ENCODE results near the gene TAF5L. TPM values are rescaled to one million over a fixed set of nuclear protein-coding genes. Genes with fewer than 3 reads are reported as not detected.
A peak's percentile ranks its signal among the peaks of the same experiment; 100 is the strongest.

The TAF5L gene
- polyA plus RNA-seq, result 7.6 TPM

DNA sequence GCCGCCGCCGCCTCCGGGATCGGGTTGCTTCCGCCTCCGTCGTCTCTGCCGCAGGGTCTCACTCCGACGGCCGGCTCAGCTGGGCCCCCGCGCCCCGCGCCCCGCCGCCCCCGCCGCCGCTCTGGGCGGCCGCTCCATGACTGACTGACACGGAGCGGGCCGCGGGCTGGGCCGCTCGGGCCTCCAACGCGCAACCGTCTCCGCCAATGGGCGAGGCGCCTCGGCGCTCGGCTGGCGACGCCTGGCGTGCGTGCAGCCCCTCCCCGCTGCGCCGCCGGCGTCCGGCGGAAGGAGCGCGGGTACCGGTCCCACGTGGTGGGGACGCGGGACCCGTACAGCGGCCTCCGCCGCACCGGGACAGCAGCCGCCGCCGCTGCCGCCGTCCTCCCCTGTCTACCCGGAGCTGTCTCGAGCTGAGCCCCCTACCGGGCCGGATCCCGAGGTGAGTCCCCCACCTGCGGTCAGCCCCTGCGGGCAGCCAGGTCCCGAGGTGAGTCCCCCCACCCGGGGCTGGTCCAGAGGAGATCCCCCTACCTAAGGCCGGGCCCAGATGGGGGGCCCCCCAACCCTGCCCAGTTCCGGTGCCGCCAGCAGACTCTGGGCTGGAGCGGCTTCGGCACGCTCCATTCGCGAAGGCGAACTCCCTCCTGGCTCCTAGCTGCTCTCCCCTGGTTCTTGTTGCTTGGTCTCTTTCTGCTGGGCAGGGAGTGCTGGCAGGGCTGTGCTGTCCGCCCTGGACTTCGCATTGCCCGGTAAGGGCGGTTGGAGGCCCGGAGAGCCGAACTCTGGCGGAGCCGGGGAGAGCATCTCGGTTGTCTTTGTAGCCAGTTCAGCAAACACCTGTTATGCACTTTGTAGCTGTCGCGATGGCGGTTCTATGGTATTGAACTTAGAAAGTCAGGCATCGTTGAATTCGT is at the start of gene TAF5L, which contains the start of gene URB2:
TSS of gene TAF5L (minus strand) at position 208 of the 917 bp plus-strand sequence. CDS start 11,640 bp downstream, outside the sequence.
TSS of gene URB2 (plus strand) at position 333 of the 917 bp plus-strand sequence. CDS start 1,387 bp downstream, outside the sequence.
- H3K27ac Mint-ChIP-seq, result peak within 1 kb of the TSS; percentile 89 to 96 (median 93)
- no peaks in the 10 kb centered on the region for H3K27me3 Mint-ChIP-seq
- H3K4me1 Mint-ChIP-seq, result peaks cover 13 to 37% (median 35%) of the 10 kb centered on the region in 3 donors
- H3K9me3 Mint-ChIP-seq, result no peaks in the 10 kb centered on the region
- peak within 1 kb of the TSS; percentile 92 to 99 (median 98) for H3K4me3 Mint-ChIP-seq
- peaks cover 4% of the 10 kb centered on the region for H3K36me3 Mint-ChIP-seq

DNA sequence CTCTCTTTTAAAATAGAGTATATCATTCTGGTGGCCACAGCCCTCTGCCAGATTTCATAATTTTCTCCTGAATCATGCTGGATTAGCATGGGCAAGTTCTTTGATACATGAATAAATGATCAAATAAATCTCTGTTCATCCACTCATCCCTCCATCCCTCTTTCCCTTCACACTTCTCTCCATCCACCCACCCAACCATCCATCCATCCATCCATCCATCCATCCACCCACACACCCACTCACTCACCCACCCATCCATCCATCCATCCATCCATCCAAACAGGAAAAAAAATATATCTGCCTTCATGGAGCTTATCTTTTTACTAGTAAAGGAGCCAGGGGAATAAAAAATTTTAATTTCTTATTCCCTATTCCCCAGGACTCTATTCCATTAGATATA is 49.5 kb upstream of the TAF5L start:
- no peaks in the 10 kb centered on the region for H3K27me3 Mint-ChIP-seq
- peaks cover 0 to 4% (median 0%) of the 10 kb centered on the region in 3 donors for H3K9me3 Mint-ChIP-seq
- H3K4me3 Mint-ChIP-seq, result no peak overlapping the region
- no peaks in the 10 kb centered on the region for H3K36me3 Mint-ChIP-seq
- no peak overlapping the region for H3K27ac Mint-ChIP-seq
- no peaks in the 10 kb centered on the region for H3K4me1 Mint-ChIP-seq

DNA sequence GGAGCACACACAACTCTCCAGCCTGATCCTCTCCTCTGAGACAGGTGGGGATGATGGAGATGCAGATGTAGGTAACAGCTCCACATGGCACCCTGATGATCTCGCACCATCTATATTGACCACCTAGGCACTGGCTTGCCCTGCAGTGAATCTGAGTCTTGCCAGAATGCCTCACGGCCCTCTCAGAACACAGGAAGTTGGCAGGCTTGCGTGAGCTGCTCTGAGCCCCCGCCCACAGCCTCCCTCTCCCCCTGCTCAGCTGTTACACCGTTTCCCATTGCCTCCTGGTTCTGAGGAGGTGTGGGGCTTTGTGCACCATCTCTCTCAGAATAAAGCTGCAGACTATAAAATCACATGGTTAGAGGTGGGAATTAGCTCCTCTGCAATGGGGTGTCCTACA is 48.1 kb upstream of the TAF5L start:
- no peak overlapping the region for H3K27ac Mint-ChIP-seq
- no peaks in the 10 kb centered on the region for H3K4me1 Mint-ChIP-seq
- H3K36me3 Mint-ChIP-seq, result no peaks in the 10 kb centered on the region
- H3K27me3 Mint-ChIP-seq, result no peaks in the 10 kb centered on the region
- no peak overlapping the region for H3K4me3 Mint-ChIP-seq
- H3K9me3 Mint-ChIP-seq, result no peaks in the 10 kb centered on the region

DNA sequence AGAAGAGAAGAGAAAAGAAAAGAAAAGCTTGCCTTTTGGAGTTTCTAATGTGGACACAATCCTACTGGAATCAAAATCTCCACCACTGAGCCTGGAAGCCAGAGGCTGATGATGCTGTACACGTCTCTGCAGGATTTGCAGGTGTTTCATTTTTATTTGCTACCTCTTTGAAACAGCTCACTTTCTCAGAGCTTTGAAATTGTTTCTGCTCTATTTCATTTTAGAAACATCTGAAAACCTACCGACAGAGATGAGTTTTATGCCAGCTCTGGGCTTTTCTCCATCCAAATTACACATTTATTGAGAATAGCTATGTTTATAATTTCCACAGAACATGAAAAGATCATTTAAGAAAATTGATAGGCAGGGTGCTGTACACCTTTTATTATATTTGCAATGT is 46.3 kb upstream of the TAF5L start:
- Mint-ChIP-seq H3K27me3 (no peaks in the 10 kb centered on the region), H3K27ac (no peak overlapping the region), H3K4me3 (no peak overlapping the region), H3K4me1 (no peaks in the 10 kb centered on the region), H3K9me3 (no peaks in the 10 kb centered on the region), H3K36me3 (no peaks in the 10 kb centered on the region)

DNA sequence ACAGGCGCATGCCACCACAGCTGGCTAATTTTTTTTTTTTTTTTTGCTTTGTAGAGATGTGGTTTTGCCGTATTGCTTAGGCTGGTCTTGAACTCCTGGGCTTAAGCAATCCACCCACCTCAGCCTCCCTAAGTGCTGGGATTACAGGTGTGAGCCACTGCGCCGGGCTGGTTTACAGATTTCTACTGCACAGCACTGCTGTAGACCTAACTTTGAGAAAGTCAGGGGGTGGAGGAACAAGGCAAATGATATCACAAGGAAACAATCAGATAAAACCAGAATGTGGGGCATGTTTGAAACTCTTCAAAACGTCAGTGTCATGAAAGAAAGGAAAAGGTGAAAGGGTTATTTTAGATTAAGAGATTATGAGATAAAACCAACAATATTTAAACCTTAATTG is 45.4 kb upstream of the TAF5L start:
- Mint-ChIP-seq H3K4me1 (no peaks in the 10 kb centered on the region), H3K4me3 (no peak overlapping the region), H3K27ac (no peak overlapping the region), H3K9me3 (no peaks in the 10 kb centered on the region), H3K36me3 (no peaks in the 10 kb centered on the region), H3K27me3 (no peaks in the 10 kb centered on the region)

DNA sequence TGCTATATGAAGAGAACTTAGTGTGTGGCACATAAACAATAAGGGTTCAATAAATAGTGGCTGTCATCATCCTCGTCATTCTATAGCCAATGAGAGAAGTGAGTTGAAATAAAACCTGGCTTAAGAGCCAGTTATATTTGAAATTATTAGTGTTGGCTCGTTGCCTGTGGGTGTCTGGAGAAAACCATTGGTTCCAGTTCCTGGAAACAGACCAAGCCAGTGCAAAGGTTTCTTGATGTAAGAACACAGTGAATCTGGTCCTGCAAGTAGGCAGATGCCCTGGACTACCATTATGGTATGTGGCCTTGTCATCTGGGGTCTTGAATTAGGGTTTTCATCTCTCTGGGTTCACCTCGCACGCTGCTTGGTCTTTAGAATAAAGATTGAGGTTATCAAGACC is 43.4 kb upstream of the TAF5L start:
- Mint-ChIP-seq H3K9me3 (no peaks in the 10 kb centered on the region), H3K4me3 (no peak overlapping the region), H3K36me3 (no peaks in the 10 kb centered on the region), H3K27me3 (no peaks in the 10 kb centered on the region), H3K27ac (no peak overlapping the region), H3K4me1 (no peaks in the 10 kb centered on the region)

DNA sequence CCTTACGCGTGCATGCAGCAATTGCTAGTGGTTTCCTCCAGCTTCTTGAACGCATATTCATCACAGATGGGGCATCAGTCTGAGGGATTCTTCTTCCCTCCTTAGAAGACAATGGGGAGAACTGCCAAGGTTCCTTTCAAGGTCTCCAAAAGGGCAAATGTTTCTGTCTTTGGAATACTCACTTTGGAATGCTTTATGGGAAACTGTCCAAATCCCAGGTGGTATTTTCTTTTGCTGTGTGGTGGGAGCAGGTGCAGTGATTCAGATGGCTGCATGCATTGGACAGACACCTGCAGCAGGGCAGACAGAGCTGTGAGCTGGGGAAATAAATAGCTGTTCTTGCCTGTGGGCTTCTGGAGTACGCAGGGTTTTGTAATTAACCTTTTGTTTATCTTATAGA is 40.7 kb upstream of the TAF5L start:
- Mint-ChIP-seq H3K4me3 (no peak overlapping the region), H3K9me3 (no peaks in the 10 kb centered on the region), H3K27ac (no peak overlapping the region), H3K36me3 (no peaks in the 10 kb centered on the region), H3K4me1 (peaks cover 0 to 2% (median 0%) of the 10 kb centered on the region in 3 donors), H3K27me3 (no peaks in the 10 kb centered on the region)

DNA sequence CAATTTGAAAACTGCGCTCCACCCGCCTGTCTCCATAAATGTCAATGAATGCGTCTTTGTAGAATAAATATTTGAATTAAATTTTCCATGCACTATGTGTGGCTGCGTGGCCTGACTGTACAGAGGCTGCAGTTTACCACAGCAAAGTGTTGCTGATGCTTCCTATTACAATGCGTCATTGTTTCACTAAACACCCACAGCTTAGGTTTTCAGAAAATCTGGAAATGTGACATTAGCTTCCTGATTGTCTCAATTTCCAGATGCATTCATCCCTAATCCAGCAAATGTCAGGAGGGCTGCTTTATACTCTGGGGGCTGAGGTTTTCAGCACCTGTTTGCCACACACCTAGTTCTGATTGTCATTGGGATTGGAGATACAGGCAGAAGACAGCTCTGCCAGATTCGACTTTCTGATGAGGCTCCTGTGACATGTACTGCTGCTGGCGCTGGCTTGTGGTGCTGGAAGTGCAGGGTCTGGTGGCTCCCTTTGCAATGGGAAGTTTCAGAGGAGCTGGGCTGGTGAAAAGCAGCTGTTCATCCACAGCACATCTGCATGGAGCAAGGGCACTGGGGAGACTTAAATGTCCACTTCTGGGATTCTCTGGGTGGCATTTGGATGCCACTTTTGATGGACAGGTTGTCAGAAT is 40.1 kb upstream of the TAF5L start:
- Mint-ChIP-seq H3K9me3 (no peaks in the 10 kb centered on the region), H3K4me1 (peaks cover 0 to 7% (median 4%) of the 10 kb centered on the region in 3 donors), H3K27me3 (no peaks in the 10 kb centered on the region), H3K27ac (no peak overlapping the region), H3K36me3 (no peaks in the 10 kb centered on the region), H3K4me3 (no peak overlapping the region)

DNA sequence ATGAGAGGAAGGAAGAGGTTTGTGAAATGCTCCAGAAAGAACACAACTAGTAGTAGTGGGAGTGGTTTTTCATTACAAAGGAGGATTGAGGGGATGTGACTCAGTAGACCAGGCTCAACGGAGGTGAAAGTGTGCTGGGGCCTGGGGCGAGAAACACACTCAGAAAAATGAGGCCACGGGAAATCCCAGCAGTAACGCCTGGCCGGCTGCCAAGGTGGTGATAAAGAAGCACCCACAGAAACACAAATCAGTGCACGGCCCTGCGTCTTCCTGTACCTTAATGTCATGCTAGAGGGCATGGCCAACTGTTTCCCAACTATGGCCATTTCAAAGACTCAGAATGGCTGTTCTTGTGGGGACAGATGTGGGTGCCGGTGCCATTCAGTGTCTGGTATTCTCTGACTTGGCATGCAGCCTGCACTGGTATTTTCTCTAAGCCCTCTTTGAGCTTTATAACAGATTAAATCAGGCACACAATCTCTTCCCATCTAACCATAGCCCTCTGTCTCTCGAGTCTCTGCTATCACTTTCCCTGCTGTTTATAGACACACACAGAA is 38.3 kb upstream of the TAF5L start:
- Mint-ChIP-seq H3K27me3 (no peaks in the 10 kb centered on the region), H3K36me3 (peaks cover 4% of the 10 kb centered on the region), H3K4me1 (peaks cover 0 to 7% (median 4%) of the 10 kb centered on the region in 3 donors), H3K27ac (no peak overlapping the region), H3K4me3 (no peak overlapping the region), H3K9me3 (no peaks in the 10 kb centered on the region)

DNA sequence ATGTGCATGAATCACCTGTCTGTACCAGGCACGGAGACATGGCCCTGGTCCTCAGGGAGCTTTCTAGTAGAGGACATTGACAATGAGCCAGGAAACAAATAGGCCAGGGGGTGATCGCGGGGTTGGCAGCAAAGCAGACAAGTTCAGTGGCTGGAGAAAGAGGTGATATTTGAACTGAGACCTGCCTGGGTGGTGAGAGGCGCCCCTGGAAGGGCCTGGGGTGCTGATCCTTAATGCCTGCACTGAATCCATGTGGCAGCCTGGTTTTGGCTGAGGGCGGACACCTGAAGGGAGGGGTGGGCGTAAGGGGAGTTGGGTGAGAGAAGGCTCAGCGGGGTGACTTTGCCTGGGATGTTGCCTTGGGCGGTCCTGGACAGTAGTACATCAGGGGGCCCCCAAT is 36.0 kb upstream of the TAF5L start:
- Mint-ChIP-seq H3K4me1 (peaks cover 0 to 7% (median 4%) of the 10 kb centered on the region in 3 donors), H3K27me3 (no peaks in the 10 kb centered on the region), H3K36me3 (peaks cover 4% of the 10 kb centered on the region), H3K4me3 (no peak overlapping the region), H3K9me3 (no peaks in the 10 kb centered on the region), H3K27ac (no peak overlapping the region)

DNA sequence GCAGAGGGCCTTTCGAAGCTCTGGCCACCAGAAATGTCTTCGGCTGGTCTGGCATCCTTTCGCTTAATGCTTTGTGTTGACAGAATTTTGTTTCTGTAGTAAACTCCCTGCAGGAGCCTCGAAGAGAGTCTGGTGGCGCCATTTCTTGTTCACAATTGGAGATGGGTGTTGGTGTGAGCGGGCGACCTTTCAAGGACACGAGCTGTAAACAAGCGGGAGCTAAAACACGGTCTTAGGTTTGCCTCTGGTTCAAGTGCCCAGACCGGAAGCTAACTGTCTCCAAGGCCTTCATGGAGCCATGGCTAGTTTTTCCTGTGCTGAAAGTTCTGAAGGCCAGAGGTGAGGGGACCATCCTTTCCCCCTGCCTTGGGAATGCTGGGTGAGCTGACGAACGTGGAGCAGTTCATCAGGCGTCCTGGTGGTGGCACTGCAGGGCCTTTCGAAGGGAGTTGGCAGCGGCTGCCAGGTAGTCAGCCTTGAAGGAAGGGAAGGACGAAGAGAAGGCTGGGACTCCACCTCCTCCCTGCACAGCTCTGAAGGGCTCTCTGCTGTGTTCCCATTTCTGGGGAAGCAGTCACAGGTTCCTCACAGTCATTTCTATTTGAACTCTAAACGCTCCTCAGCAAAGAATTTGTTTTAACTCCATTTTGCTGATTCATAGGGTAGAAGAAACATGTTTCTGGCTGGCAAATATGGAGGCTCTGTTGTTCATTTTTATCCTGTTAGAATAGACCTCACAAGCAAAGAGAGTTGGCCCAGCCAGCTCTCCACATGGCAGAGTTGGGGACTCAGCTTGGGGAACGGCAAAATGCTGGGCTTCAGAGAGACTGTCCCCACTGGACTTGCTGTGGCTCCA is 35.3 kb upstream of the TAF5L start:
- H3K9me3 Mint-ChIP-seq, result no peaks in the 10 kb centered on the region
- peak overlapping the region in 1 of 3 donors; percentile 37 for H3K27ac Mint-ChIP-seq
- H3K36me3 Mint-ChIP-seq, result peaks cover 4% of the 10 kb centered on the region
- H3K4me3 Mint-ChIP-seq, result peak overlapping the region in 1 of 4 donors; percentile 23
- H3K4me1 Mint-ChIP-seq, result peaks cover 0 to 7% (median 4%) of the 10 kb centered on the region in 3 donors
- H3K27me3 Mint-ChIP-seq, result no peaks in the 10 kb centered on the region

DNA sequence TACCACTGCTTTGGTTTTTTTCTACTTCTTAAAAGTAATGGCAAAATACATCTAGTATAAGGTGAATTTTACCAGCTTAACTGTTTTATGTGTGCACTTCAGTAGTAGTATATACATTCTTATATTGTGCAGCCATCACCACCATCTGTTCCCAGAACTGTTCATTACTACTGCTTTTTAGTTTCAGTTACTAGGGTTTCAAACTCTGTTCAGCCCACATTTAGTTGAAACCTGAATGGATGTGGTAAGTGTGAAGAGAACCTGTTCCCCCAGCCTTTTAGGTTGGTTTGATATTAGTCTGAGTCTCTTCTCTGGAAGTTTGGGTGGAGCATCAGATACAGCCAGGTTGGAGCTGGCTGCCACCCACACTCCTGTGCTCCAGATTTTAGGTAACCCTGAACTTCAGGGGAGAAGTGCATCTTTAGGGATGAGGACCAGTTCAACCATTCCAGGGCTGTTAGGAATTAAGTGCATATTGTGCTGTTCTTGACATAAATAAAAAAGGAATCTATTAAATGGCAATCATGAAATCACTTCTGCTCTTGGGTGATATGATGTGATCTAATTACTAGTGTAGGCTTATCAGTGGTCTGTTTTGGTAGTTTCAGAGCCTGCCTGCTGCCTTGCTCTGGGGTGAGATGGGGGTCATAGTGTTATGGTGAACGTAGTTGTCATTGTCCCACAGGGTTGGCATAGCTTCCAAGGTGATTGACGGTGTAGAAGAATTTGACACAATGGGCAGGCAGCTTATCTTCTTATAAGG is 32.3 kb upstream of the TAF5L start:
- Mint-ChIP-seq H3K4me1 (peaks cover 0 to 7% (median 4%) of the 10 kb centered on the region in 3 donors), H3K27me3 (no peaks in the 10 kb centered on the region), H3K36me3 (peaks cover 4% of the 10 kb centered on the region), H3K27ac (peak overlapping the region in 1 of 3 donors; percentile 7), H3K9me3 (no peaks in the 10 kb centered on the region), H3K4me3 (no peak overlapping the region)

DNA sequence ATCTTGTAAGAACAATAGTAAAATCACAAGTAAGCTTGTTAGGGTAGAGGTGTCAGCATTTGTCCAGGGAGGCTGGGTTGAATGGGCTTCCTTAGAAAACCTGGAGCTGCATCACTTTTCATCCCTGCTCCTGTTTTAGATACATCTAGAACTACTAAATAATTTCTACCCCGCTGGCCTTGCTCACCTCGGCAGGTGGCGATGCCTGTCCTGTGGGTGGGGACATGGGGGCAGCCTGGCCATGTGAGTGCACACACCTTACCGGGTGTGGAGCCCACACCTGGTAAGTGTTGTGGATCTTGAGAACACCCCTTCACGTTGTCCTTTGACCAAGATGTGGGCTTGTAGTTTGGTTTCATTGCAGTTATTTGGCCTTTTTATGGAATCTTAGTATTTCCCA is 29.9 kb upstream of the TAF5L start:
- Mint-ChIP-seq H3K36me3 (peaks cover 4% of the 10 kb centered on the region), H3K27me3 (no peaks in the 10 kb centered on the region), H3K27ac (no peak overlapping the region)

DNA sequence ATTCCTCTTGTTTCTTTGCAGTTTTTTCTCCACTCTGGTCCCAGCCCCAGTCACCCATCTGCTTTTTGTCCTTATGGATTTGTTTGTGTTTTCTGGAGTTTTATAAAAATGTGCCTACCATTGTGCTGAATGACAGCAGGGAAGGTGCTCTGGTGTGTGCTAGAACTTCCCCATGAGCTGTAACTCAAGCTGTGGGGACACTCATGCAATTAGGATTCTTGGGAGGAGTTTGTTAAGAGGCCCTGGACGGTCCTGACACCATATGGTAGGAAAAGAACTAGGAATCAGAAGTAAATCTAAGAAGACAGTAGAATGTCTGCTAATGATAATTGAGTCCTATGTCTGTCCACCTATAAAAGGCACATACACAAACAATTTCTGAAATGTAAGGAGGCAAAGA is 27.5 kb upstream of the TAF5L start:
- H3K36me3 Mint-ChIP-seq, result no peaks in the 10 kb centered on the region
- H3K4me1 Mint-ChIP-seq, result no peaks in the 10 kb centered on the region
- H3K9me3 Mint-ChIP-seq, result no peaks in the 10 kb centered on the region
- no peaks in the 10 kb centered on the region for H3K27me3 Mint-ChIP-seq
- H3K27ac Mint-ChIP-seq, result no peak overlapping the region
- no peak overlapping the region for H3K4me3 Mint-ChIP-seq

More for the DNA sequence above, 29.9 kb upstream of the TAF5L start:
- Mint-ChIP-seq H3K4me1 (no peaks in the 10 kb centered on the region), H3K9me3 (no peaks in the 10 kb centered on the region), H3K4me3 (no peak overlapping the region)
